GM12878 (cell line): Measurements from ENCODE around the gene SOX6. TPM values are rescaled to one million over a fixed set of nuclear protein-coding genes. Genes with fewer than 3 reads are reported as not detected.

ENCODE experiments used
- ATAC-seq: fragments of 200-7000 bp; cut with Tn5 transposase; 3 replicates; pipeline ENCODE4 v1.9.1; 2020; ENCODE audit warnings: mild to moderate bottlenecking, moderate library complexity
- BruUV-seq: library from RNA; stranded (reverse); fragments of 400-500 nt; replicated peaks from 2 replicates; lab custom pipeline; 2021; lab: Mats Ljungman, UMichigan
- CTCF ChIA-PET: fragments of 300-600 bp; sonication (Branson Sonifier 250); formaldehyde crosslinking; extraction: SDS; loops from one replicate; lab custom pipeline; 2021; ENCODE audit warnings: inconsistent platforms; lab: Yijun Ruan, JAX
- POLR2A ChIA-PET: fragments of 350-600 bp; formaldehyde crosslinking; extraction: SDS; loops from one replicate; lab custom pipeline; 2021; ENCODE audit warnings: inconsistent platforms; lab: Charles Lee
- RAD21 ChIA-PET: fragments of 300-600 bp; sonication (Branson Sonifier 250); formaldehyde crosslinking; loops from one replicate; lab custom pipeline; 2023; ENCODE audit warnings: antibody characterized with exemption; ENCODE audit not compliant: unreplicated experiment; lab: Charles Lee
- SMC1A ChIA-PET: fragments of 300-600 bp; sonication (Branson Sonifier 250); formaldehyde crosslinking; loops from one replicate; lab custom pipeline; 2023; ENCODE audit not compliant: unreplicated experiment, uncharacterized antibody; lab: Charles Lee
- DNase-seq: peaks from one replicate; pipeline ENCODE4 v3.0.0-alpha.2; 2011; ENCODE audit warnings: low read depth, low spot score
- FAIRE-seq: peaks from 3 replicates; lab custom pipeline; 2011; peaks lifted over from hg19 to GRCh38; lab: Jason Lieb, UNC
- H2AFZ ChIP-seq: 2 replicates; pipeline ENCODE4 v1.6.0; 2011; ENCODE audit warnings: low read depth, low read length, control low read depth; ENCODE audit not compliant: control insufficient read depth
- H3K27ac ChIP-seq: 2 replicates; pipeline ENCODE4 v1.5.1; 2011; ENCODE audit warnings: control low read depth; ENCODE audit not compliant: control insufficient read depth, insufficient read depth
- H3K27me3 ChIP-seq, 2 experiments: replicated peaks in 1 of 2; 2 replicates each; pipeline versions ENCODE4 v1.6.0 to v1.6.1; 2011; ENCODE audit warnings: low read length in 1 of 2; ENCODE audit not compliant: control insufficient read depth in 2 of 2, insufficient read depth in 2 of 2
- H3K36me3 ChIP-seq, 2 experiments: 2 replicates each; pipeline ENCODE4 v1.5.1; 2011; ENCODE audit warnings: low read length in 1 of 2; ENCODE audit not compliant: control insufficient read depth in 2 of 2, insufficient read depth in 2 of 2
- H3K4me1 ChIP-seq: 2 replicates; pipeline ENCODE4 v1.6.1; 2011; ENCODE audit warnings: mild to moderate bottlenecking, low read length, moderate library complexity, mixed read lengths; ENCODE audit not compliant: control insufficient read depth, insufficient read depth
- H3K4me2 ChIP-seq: 2 replicates; pipeline ENCODE4 v1.6.0; 2011; ENCODE audit warnings: control low read depth; ENCODE audit not compliant: control insufficient read depth, insufficient read depth
- H3K4me3 ChIP-seq: fragments of 200-600 bp; sonication (generic); 2 replicates; pipeline ENCODE4 v1.5.1; 2016
- H3K79me2 ChIP-seq: 2 replicates; pipeline ENCODE4 v1.6.0; 2011; ENCODE audit warnings: low read length; ENCODE audit not compliant: control insufficient read depth, insufficient read depth
- H3K9ac ChIP-seq: 2 replicates; pipeline ENCODE4 v1.8.0; 2011; ENCODE audit warnings: low read length, control low read depth, mixed read lengths; ENCODE audit not compliant: control insufficient read depth, insufficient read depth
- H3K9me3 ChIP-seq: replicated peaks from 3 replicates; pipeline ENCODE4 v1.5.1; 2011; ENCODE audit warnings: mild to moderate bottlenecking, low read length; ENCODE audit not compliant: control insufficient read depth, insufficient read depth
- H4K20me1 ChIP-seq: 2 replicates; pipeline ENCODE4 v1.6.0; 2011; ENCODE audit not compliant: control insufficient read depth, insufficient read depth
- CEBPB ChIP-seq, 2 experiments: fragments of 150-350 bp in 1 of 2; IDR thresholded peaks; 2 replicates each; pipeline ENCODE4 v1.6.1; 2012 to 2014; ENCODE audit warnings: low read depth in 2 of 2, low read length in 2 of 2, borderline replicate concordance in 1 of 2, inconsistent platforms in 1 of 2
- ESRRA ChIP-seq: IDR thresholded peaks from 2 replicates; pipeline ENCODE4 v1.6.1; 2012; ENCODE audit warnings: mild to moderate bottlenecking, low read length, improper control_type of control experiment
- IKZF2 ChIP-seq, 2 experiments: fragments of 450-650 bp; IDR thresholded peaks; 2 replicates each; pipeline ENCODE4 v1.6.1; 2017; ENCODE audit warnings: mild to moderate bottlenecking in 2 of 2, moderate library complexity in 2 of 2
- MEF2B ChIP-seq: fragments of 450-650 bp; IDR thresholded peaks from 2 replicates; pipeline ENCODE4 v1.6.1; 2018; ENCODE audit warnings: mild to moderate bottlenecking, moderate library complexity; ENCODE audit not compliant: partially characterized antibody, poor library complexity, severe bottlenecking
- PAX5 ChIP-seq: IDR thresholded peaks from 2 replicates; pipeline ENCODE4 v1.6.1; 2011; ENCODE audit warnings: low read depth, low read length, borderline replicate concordance
- PAX8 ChIP-seq: fragments of 450-650 bp; IDR thresholded peaks from 2 replicates; pipeline ENCODE4 v1.6.1; 2017; ENCODE audit warnings: mild to moderate bottlenecking, moderate library complexity
- RB1 ChIP-seq: fragments of 450-650 bp; formaldehyde crosslinking; IDR thresholded peaks from 2 replicates; pipeline ENCODE4 v1.6.1; 2017; ENCODE audit warnings: mild to moderate bottlenecking, borderline replicate concordance
- SMC3 ChIP-seq: IDR thresholded peaks from 2 replicates; pipeline ENCODE4 v1.6.1; 2011; ENCODE audit warnings: low read length, improper control_type of control experiment, borderline replicate concordance
- STAT3 ChIP-seq: IDR thresholded peaks from 2 replicates; pipeline ENCODE4 v1.6.1; 2011; ENCODE audit warnings: low read depth, low read length, improper control_type of control experiment
- TARDBP ChIP-seq: IDR thresholded peaks from 2 replicates; pipeline ENCODE4 v1.6.1; 2016; ENCODE audit warnings: borderline replicate concordance
- YBX1 ChIP-seq: fragments of 450-650 bp; IDR thresholded peaks from 2 replicates; pipeline ENCODE4 v1.6.1; 2016; ENCODE audit warnings: antibody characterized with exemption
- ZBTB33 ChIP-seq: fragments of 450-650 bp; IDR thresholded peaks from 2 replicates; pipeline ENCODE4 v1.6.1; 2017; ENCODE audit warnings: mild to moderate bottlenecking
- in situ Hi-C: fragments of 300-500 bp; cut with MboI; formaldehyde crosslinking; loops from 9 replicates; pipeline ENCODE4 v1.14.3; 2018; ENCODE audit warnings: mixed read lengths
- intact Hi-C: fragments of 100-400 bp; cut with micrococcal nuclease; formaldehyde crosslinking; loops from one replicate; pipeline ENCODE4 v1.14.2; 2022; ENCODE audit not compliant: unreplicated experiment
- polyA plus RNA-seq, 11 experiments: library from polyadenylated mRNA; depleted of rRNA in 4 of 11; unstranded in 6 of 11; stranded (reverse) in 5 of 11; fragments of >200 nt; fragmentation: Nextera tagmentation in 4 of 11; fragmentation: Illumina TruSeq in 1 of 11; extraction: Ambion mirVana in 4 of 11; extraction: Trizol in 1 of 11; gene quantifications; 1 replicate in 1 of 11; 2 replicates in 10 of 11; pipeline versions ENCODE4 v1.2.1 to v1.2.3, GENCODE V29; 2011 to 2016; ENCODE audit warnings: inconsistent platforms in 2 of 11, missing spikeins in 2 of 11, low read depth in 1 of 11
- total RNA-seq, 4 experiments: library from RNA; depleted of rRNA in 3 of 4; stranded (reverse); fragments of >200 nt in 3 of 4; fragmentation: Illumina TruSeq in 1 of 4; extraction: Trizol in 1 of 4; gene quantifications; 2 replicates each; pipeline versions ENCODE4 v1.2.1 to v1.2.3, GENCODE V29; 2013 to 2021

Gene SOX6
- total and polyA plus RNA-seq, 10 of the 15 experiments (the other 5 are each of a cell fraction or from before 2014, with no cell fraction given), result 0.03 to 0.71 (median 0.29) TPM; not detected in 4

GRCh38 chr11:16127732-16128131, 228.6 kb downstream of the SOX6 start:
- no peak overlapping the region for H3K9ac ChIP-seq
- no peak for ATAC-seq
- H2AFZ ChIP-seq, result no peak overlapping the region
- intact Hi-C loops, result no loop called here
- POLR2A ChIA-PET, result no interaction called here
- in situ Hi-C loops, result no loop called here
- H4K20me1 ChIP-seq, result no peaks in the 10 kb centered on the region
- TF ChIP-seq STAT3 (no peak), ZBTB33 (no peak), MEF2B (no peak), TARDBP (no peak), SMC3 (no peak), PAX8 (no peak), CEBPB (IDR thresholded peaks at IDR 0.05; ENCODE audit: borderline replicate concordance in 1 of 2, low read depth in 2 of 2, low read length in 2 of 2) (no peak)
- TF ChIP-seq, all 136 proteins: peak for 0
- no TSS peak for BruUV-seq
- no peak for DNase-seq
- Histone ChIP-seq H3K9me3 (no peaks in the 10 kb centered on the region), H3K27me3 (no peaks in the 10 kb centered on the region), H3K4me2 (no peak overlapping the region), H3K4me3 (no peak overlapping the region), H3K79me2 (no peaks in the 10 kb centered on the region), H3K36me3 (no peaks in the 10 kb centered on the region), H3K27ac (no peak overlapping the region), H3K4me1 (no peaks in the 10 kb centered on the region)
- ChIA-PET CTCF (no interaction called here), RAD21 (no interaction called here), SMC1A (no interaction called here)
- no peak for FAIRE-seq

- no peak overlapping the region for H3K4me2 ChIP-seq
- no peak for DNase-seq
- TF ChIP-seq ESRRA (no peak), PAX5 (no peak), IKZF2 (IDR thresholded peaks at IDR 0.05) (no peak), YBX1 (no peak), RB1 (no peak)
- TF ChIP-seq, all 136 proteins: peak for 0
- no peaks in the 10 kb centered on the region for H3K27me3 ChIP-seq
- ChIA-PET CTCF (no interaction called here), SMC1A (no interaction called here), RAD21 (no interaction called here), POLR2A (no interaction called here)
- no peak for FAIRE-seq
- no peaks in the 10 kb centered on the region for H3K9me3 ChIP-seq
- no peak overlapping the region for H3K4me3 ChIP-seq
- no peaks in the 10 kb centered on the region for H3K36me3 ChIP-seq
- no peak overlapping the region for H2AFZ ChIP-seq
- no peaks in the 10 kb centered on the region for H3K4me1 ChIP-seq
- no peak overlapping the region for H3K9ac ChIP-seq
- in situ Hi-C loops (no loop called here), intact Hi-C loops (no loop called here)
- H4K20me1 ChIP-seq, result no peaks in the 10 kb centered on the region
- no peaks in the 10 kb centered on the region for H3K79me2 ChIP-seq
- no peak overlapping the region for H3K27ac ChIP-seq
- no TSS peak for BruUV-seq
- no peak for ATAC-seq
Observed at GRCh38 chr11:16126362-16126761, 230.0 kb downstream of the SOX6 start.
